ENCODE results near the gene ANGPTL2.

DNA sequence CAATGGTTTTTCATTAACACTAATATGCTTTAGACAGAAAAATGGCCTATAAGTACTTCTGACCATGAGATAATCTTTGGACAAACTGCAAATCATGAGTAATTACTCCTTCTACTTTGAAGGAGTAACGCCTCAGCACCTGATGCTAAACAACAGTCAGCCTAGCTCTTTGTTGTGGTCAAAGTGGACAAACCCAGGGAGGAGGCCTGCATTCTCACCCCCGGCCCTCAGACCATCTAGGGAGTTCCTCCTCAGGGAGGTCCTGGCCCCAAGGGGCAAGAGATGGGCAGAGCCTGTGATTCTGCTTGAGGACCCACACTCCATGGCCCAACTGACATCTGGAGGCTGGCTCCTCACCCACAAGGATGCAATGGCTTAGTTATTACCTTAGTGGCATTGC lies 48.2 kb upstream of the ANGPTL2 start:
- TF ChIP-seq, protein P1, sequence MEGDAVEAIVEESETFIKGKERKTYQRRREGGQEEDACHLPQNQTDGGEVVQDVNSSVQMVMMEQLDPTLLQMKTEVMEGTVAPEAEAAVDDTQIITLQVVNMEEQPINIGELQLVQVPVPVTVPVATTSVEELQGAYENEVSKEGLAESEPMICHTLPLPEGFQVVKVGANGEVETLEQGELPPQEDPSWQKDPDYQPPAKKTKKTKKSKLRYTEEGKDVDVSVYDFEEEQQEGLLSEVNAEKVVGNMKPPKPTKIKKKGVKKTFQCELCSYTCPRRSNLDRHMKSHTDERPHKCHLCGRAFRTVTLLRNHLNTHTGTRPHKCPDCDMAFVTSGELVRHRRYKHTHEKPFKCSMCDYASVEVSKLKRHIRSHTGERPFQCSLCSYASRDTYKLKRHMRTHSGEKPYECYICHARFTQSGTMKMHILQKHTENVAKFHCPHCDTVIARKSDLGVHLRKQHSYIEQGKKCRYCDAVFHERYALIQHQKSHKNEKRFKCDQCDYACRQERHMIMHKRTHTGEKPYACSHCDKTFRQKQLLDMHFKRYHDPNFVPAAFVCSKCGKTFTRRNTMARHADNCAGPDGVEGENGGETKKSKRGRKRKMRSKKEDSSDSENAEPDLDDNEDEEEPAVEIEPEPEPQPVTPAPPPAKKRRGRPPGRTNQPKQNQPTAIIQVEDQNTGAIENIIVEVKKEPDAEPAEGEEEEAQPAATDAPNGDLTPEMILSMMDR (IDR thresholded peaks at IDR 0.05), result no peak
- TF ChIP-seq POLR2AphosphoS5 (IDR thresholded peaks at IDR 0.05; ENCODE audit: insufficient read depth in 1 of 2, low read depth in 1 of 2), result no peak

All from vagina (tissue), 2 donors.